ENCODE measurements around the gene POP4.

The POP4 gene

DNA sequence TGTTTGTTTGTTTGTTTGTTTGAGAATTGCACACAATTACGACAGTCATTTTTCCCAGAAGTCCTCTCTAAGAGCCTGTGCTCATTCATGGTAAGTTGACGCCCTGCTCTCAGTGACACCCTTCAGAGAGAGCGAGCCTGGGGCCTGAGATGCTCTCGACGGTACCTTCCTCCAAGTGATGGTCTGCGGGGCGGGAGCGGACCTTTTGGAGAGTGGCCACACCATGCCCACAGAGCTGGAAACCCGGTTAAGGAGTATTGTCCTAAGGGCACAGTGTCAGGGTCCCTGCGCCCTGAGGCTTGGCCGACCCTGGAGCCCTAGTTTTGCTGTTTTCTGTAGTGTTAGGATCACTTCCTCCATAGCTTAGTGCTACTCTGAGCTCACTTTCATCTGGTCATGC is 3.6 kb downstream of the POP4 start:
- CTCF ChIA-PET: interaction anchor here (0.6 to 3.9 kb wide), 7 partner anchors 48 to 108 kb away, joined by 3 to 38 read pairs (median 8); partner anchors contain the start of gene C19orf12

GRCh38 chr19:29610213-29610573 is 4.1 kb downstream of the POP4 start:
- no peak for DNase-seq (ENCODE audit: low spot score)
- no peak for TF ChIP-seq CTCF (conservative IDR thresholded peaks at IDR 0.05; ENCODE audit: low read depth)
- POLR2A ChIA-PET (ENCODE audit: low non-redundant PET): interaction anchor here (1.1 kb wide), 1 partner anchor 56 kb away, joined by 5 read pairs; no protein-coding TSS in a partner anchor
- no peak overlapping the region for H3K27ac ChIP-seq
- CTCF ChIA-PET: interaction anchor here (0.6 to 3.9 kb wide), 16 partner anchors 9 to 294 kb away, joined by 3 to 38 read pairs (median 6); partner anchors contain the start of genes C19orf12 and PLEKHF1

More for the DNA sequence above, 3.6 kb downstream of the POP4 start:
- TF ChIP-seq CTCF (conservative IDR thresholded peaks at IDR 0.05; ENCODE audit: low read depth): no peak
- no peak overlapping the region for H3K27ac ChIP-seq
- DNase-seq (ENCODE audit: low spot score): no peak
- POLR2A ChIA-PET (ENCODE audit: low non-redundant PET): interaction anchor here (1.1 kb wide), 1 partner anchor 57 kb away, joined by 5 read pairs; no protein-coding TSS in a partner anchor

DNA sequence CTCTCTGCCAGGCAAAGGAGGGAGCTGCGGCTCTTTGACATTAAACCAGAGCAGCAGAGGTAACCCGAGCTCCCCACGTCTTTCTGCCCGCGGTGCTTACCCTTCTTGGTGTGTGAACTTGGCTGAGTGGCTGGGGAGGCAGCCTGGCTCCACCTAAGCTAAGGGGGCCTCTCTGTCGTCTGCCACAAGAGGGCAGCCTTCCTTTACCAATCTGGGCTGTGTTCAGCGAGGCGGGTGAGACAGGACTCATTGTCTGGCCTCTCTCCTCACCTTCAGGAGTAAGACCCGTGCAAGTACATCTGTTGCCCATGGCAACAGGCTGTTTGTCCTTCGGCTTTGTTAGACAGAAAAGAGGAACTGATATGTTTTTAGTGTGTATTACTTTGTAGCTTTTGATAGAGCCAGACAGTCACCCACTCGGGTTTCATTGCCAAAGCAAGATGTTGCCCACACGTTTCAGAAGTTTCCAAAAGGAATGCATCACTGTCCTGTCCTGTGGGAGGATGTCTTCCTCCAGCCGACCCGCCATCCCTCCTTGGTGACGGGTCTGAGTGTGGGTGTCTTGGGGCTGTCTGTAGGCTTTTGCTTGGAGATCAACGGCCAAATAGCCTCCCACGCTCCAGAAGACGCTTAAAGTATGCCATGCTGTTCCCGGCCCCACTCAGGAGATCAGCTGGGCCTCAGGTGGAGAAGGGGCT is 4.6 kb downstream of the POP4 start:
- peak; percentile 83 for TF ChIP-seq CTCF (conservative IDR thresholded peaks at IDR 0.05; ENCODE audit: low read depth)
- ChIA-PET POLR2A (ENCODE audit: low non-redundant PET) (no interaction called here), CTCF (interaction anchor here (0.6 to 3.9 kb wide), 20 partner anchors 9 to 294 kb away, joined by 3 to 38 read pairs (median 5); partner anchors contain the start of genes C19orf12 and PLEKHF1)
- DNase-seq (ENCODE audit: low spot score): peak; percentile 76
- H3K27ac ChIP-seq: no peak overlapping the region

GRCh38 chr19:29612121-29612520 is 6.0 kb downstream of the POP4 start:
- CTCF ChIA-PET: interaction anchor here (0.6 to 3.9 kb wide), 3 partner anchors 57 to 104 kb away, joined by 3 to 38 read pairs (median 3); partner anchors contain the start of gene C19orf12
- H3K27ac ChIP-seq: no peak overlapping the region
- POLR2A ChIA-PET (ENCODE audit: low non-redundant PET): no interaction called here
- no peak for TF ChIP-seq CTCF (conservative IDR thresholded peaks at IDR 0.05; ENCODE audit: low read depth)
- DNase-seq (ENCODE audit: low spot score): no peak

DNA sequence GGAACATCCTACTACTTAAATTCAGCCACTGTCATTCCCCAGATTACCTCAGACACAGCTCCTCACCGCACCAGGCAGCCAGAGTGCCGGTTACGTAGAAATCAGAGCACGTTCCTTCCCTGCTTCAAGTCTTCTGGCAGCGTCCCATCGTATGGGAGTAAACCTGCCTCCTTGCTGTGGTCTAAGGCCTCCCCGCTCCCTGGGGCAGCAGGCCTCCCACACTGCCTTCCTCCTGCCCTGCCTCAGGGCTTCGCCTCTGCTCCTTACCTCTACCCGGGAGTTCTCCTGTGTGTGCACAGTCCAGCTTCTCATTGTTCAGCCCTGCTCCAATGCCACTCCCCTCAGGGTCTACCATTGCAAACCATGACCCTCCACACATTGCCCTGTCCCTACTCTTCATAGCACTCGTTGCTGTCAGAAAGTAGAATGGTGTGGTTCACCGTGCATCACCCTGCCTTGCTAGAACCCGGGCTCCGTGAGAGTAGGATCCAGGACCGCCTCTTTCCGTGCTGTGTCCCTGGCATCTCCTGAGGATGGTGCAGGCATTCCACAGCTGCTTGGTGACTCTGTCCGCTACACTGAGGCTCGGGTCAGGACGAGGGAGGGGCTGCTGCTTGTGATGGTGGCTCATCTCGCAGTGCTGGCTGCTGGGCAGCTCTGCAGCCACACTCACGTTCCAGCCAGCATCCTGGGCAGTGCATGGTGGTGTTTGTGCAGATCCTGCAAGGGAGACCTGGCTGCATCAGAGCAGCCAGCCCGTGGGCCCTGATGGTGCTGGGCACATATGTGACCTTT is 6.9 kb downstream of the POP4 start:
- ChIA-PET CTCF (interaction anchor here (0.6 to 3.9 kb wide), 3 partner anchors 57 to 103 kb away, joined by 3 to 38 read pairs (median 4); partner anchors contain the start of gene C19orf12), POLR2A (ENCODE audit: low non-redundant PET) (no interaction called here)
- no peak overlapping the region for H3K27ac ChIP-seq
- no peak for TF ChIP-seq CTCF (conservative IDR thresholded peaks at IDR 0.05; ENCODE audit: low read depth)
- DNase-seq (ENCODE audit: low spot score): no peak

GRCh38 chr19:29614046-29614445 is 8.0 kb downstream of the POP4 start:
- ChIA-PET POLR2A (ENCODE audit: low non-redundant PET) (interaction anchor here (0.5 kb wide), 1 partner anchor 34 kb away, joined by 4 read pairs; no protein-coding TSS in a partner anchor), CTCF (interaction anchor here (0.6 to 1.4 kb wide), 3 partner anchors 55 to 215 kb away, joined by 3 to 5 read pairs (median 4); no protein-coding TSS in a partner anchor)
- no peak for TF ChIP-seq CTCF (conservative IDR thresholded peaks at IDR 0.05; ENCODE audit: low read depth)
- no peak for DNase-seq (ENCODE audit: low spot score)
- H3K27ac ChIP-seq: no peak overlapping the region

Measured in RWPE1 (cell line).